Tibial nerve (tissue), 4 donors: ENCODE results near the gene CGB7.
"Not testable (repeated sequence)": the region's sequence is repeated elsewhere in the genome, so short reads cannot be mapped to it uniquely, and the experiment has no call there.

Experiments
- EP300 ChIP-seq, 2 donors: sonication (generic); formaldehyde crosslinking; IDR thresholded peaks; one replicate each; pipeline ENCODE4 v1.6.1; 2017; ENCODE audit warnings: antibody characterized with exemption in 2 of 2, mild to moderate bottlenecking in 1 of 2
- TF ChIP-seq, protein P1 (sequence below), 5 experiments: fragments of 200-600 bp in 3 of 5; fragments of 450-650 bp in 2 of 5; sonication (generic) in 3 of 5; IDR thresholded peaks; one replicate each; pipeline ENCODE4 v1.5.1; 2016 to 2019; ENCODE audit warnings: antibody characterized with exemption in 5 of 5, mild to moderate bottlenecking in 3 of 5, moderate library complexity in 2 of 5

DNA sequence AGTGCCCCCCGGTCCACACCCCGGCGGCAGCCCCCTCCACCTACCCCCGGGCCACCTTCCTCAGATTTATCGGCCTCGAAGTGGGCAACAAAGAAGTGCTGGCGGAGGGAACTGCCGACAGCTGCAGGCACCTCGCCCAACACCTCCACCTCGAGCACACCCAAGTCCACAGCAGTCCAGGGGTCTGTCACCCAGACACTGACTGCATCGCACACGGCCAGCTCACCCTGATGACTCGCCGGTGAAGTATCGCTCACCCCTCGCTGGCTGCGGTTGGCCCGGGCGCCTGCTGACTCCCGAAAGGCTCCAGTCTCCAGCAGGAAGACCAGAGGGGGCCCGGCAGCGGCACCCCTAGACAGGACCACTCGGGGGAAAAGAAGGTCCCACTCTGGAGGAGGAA is 31.9 kb downstream of the CGB7 start:
- TF ChIP-seq, protein P1, sequence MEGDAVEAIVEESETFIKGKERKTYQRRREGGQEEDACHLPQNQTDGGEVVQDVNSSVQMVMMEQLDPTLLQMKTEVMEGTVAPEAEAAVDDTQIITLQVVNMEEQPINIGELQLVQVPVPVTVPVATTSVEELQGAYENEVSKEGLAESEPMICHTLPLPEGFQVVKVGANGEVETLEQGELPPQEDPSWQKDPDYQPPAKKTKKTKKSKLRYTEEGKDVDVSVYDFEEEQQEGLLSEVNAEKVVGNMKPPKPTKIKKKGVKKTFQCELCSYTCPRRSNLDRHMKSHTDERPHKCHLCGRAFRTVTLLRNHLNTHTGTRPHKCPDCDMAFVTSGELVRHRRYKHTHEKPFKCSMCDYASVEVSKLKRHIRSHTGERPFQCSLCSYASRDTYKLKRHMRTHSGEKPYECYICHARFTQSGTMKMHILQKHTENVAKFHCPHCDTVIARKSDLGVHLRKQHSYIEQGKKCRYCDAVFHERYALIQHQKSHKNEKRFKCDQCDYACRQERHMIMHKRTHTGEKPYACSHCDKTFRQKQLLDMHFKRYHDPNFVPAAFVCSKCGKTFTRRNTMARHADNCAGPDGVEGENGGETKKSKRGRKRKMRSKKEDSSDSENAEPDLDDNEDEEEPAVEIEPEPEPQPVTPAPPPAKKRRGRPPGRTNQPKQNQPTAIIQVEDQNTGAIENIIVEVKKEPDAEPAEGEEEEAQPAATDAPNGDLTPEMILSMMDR (IDR thresholded peaks at IDR 0.05): not testable (repeated sequence)
- not testable (repeated sequence) for TF ChIP-seq EP300 (IDR thresholded peaks at IDR 0.05)
